ENCODE data around the gene FAM168A.

GRCh38 chr11:73400293-73400692 is 197.6 kb downstream of the FAM168A start:
- TF ChIP-seq, protein P1, sequence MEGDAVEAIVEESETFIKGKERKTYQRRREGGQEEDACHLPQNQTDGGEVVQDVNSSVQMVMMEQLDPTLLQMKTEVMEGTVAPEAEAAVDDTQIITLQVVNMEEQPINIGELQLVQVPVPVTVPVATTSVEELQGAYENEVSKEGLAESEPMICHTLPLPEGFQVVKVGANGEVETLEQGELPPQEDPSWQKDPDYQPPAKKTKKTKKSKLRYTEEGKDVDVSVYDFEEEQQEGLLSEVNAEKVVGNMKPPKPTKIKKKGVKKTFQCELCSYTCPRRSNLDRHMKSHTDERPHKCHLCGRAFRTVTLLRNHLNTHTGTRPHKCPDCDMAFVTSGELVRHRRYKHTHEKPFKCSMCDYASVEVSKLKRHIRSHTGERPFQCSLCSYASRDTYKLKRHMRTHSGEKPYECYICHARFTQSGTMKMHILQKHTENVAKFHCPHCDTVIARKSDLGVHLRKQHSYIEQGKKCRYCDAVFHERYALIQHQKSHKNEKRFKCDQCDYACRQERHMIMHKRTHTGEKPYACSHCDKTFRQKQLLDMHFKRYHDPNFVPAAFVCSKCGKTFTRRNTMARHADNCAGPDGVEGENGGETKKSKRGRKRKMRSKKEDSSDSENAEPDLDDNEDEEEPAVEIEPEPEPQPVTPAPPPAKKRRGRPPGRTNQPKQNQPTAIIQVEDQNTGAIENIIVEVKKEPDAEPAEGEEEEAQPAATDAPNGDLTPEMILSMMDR (IDR thresholded peaks at IDR 0.05), result no peak
- TF ChIP-seq POLR2A (IDR thresholded peaks at IDR 0.05), result no peak

All from lower leg skin (tissue), 3 donors.